ENCODE results near the gene PRKAB2. TPM values are rescaled to one million over a fixed set of nuclear protein-coding genes. Genes with fewer than 3 reads are reported as not detected.

Gene PRKAB2, protein sequence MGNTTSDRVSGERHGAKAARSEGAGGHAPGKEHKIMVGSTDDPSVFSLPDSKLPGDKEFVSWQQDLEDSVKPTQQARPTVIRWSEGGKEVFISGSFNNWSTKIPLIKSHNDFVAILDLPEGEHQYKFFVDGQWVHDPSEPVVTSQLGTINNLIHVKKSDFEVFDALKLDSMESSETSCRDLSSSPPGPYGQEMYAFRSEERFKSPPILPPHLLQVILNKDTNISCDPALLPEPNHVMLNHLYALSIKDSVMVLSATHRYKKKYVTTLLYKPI
- 26.9 TPM for total RNA-seq
- 36.0 TPM for polyA plus RNA-seq

DNA sequence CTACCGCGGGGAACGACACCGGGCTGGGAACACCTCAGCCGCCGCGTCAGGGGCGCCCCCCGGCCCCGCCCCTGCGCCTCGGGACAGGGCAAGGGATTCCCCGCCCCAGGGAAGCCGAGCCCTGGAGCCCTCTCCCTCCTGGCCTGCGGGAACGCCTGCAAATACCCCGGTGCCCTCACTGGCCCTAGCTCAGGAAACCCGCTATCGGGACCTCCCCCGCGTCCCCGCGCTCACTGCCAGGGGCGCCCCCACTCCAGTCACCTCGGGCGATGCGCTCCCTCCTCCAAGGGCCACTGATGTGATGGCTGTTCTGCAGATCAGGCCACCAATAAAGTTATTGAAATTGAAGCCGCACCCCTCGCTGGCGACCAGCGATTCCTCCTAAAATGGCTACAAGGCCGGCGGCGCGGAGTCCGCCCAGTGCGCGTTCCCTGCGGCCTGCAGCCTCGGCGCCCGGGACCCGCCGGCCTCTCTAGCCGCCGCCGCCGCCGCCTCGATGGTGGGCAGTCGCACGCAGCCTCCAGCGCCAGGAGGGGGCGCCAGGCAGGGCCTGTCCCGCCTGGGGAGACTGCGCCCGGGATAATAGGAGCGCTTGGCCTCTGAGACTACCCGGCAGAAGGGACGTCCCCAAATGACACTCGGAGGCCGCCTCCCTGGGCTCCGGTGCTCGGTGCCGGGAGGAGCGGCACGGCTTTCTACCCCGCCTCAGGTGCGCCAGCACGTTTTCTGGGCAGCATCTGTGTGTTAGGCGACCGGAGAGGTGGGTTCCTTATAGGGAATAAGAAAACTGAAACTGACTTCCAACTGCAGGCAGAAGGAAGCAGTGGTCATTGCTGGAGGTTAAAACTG lies at the start of gene PRKAB2:
PRKAB2 (minus strand) TSS at position 303 of the 849 bp plus-strand sequence. CDS start 326 bp downstream, outside the sequence.
- H3K36me3 ChIP-seq (ENCODE audit: insufficient read depth): no peaks in the 10 kb centered on the region
- peak; percentile 84 for DNase-seq (ENCODE audit: extremely low spot score)
- peak within 1 kb of the TSS; percentile 84 for H3K27ac ChIP-seq (ENCODE audit: low read depth)
- under 1% methylated on average over 72 of the region's 72 CpGs for WGBS
- peaks cover 3% of the 10 kb centered on the region for H3K4me1 ChIP-seq (ENCODE audit: insufficient read depth)
- H3K4me3 ChIP-seq (ENCODE audit: low read depth, low read length): peak within 1 kb of the TSS; percentile 80

DNA sequence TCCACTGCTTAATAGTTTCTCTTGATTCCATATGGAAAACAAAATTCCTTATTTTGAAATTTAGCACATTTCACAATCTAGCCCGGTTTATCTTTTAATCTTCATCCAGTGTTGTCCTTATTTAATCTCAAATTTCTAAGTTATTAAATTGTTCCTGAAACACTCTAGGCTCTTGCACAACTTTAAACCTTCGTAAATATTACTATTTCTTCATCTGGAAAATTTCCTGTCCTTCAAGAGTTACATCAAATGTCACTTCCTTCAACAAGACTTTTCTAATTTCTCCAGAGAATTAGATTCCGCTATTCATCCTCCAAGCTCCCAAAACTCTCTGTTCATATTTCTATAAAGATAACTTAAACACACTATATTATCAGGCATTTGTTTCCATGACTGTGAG lies 46.3 kb upstream of the PRKAB2 start:
- WGBS: 59% methylated on average over 3 of the region's 3 CpGs

GRCh38 chr1:147217141-147217540 lies 44.9 kb upstream of the PRKAB2 start:
- no peak for DNase-seq (ENCODE audit: extremely low spot score)
- no peak overlapping the region for H3K27ac ChIP-seq (ENCODE audit: low read depth)
- no peaks in the 10 kb centered on the region for H3K4me1 ChIP-seq (ENCODE audit: insufficient read depth)
- H3K4me3 ChIP-seq (ENCODE audit: low read depth, low read length): no peak overlapping the region
- 96% methylated on average over 7 of the region's 7 CpGs for WGBS
- H3K36me3 ChIP-seq (ENCODE audit: insufficient read depth): no peaks in the 10 kb centered on the region

More for the DNA sequence above, 46.3 kb upstream of the PRKAB2 start:
- Histone ChIP-seq H3K36me3 (ENCODE audit: insufficient read depth) (no peaks in the 10 kb centered on the region), H3K4me1 (ENCODE audit: insufficient read depth) (peaks cover 4% of the 10 kb centered on the region), H3K27ac (ENCODE audit: low read depth) (no peak overlapping the region), H3K4me3 (ENCODE audit: low read depth, low read length) (no peak overlapping the region)
- no peak for DNase-seq (ENCODE audit: extremely low spot score)

- 61% methylated on average over 3 of the region's 3 CpGs for WGBS
- Histone ChIP-seq H3K4me3 (ENCODE audit: low read depth, low read length) (no peak overlapping the region), H3K36me3 (ENCODE audit: insufficient read depth) (no peaks in the 10 kb centered on the region), H3K27ac (ENCODE audit: low read depth) (no peak overlapping the region), H3K4me1 (ENCODE audit: insufficient read depth) (no peaks in the 10 kb centered on the region)
- DNase-seq (ENCODE audit: extremely low spot score): no peak
Observed at GRCh38 chr1:147216124-147216523, 43.9 kb upstream of the PRKAB2 start.

DNA sequence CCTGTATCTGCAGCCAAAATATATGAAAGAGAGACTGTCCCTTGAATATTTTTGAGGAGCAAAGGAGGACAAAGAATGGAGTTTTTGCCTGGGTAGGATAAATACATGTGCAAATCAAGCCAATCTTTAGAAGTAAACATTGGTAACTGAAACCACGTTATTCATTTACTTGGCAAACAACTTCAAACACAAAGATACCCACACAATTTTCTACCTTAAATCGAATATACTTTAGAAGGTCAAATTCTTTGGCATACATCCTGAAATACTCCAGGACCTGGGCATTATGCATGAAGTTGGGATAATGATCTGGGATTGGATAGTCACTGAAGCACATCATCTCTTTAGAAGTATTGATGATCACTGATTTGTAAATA lies 43.3 kb upstream of the PRKAB2 start:
- 51% methylated on average over 2 of the region's 2 CpGs for WGBS
- no peak for DNase-seq (ENCODE audit: extremely low spot score)
- H3K27ac ChIP-seq (ENCODE audit: low read depth): no peak overlapping the region
- no peak overlapping the region for H3K4me3 ChIP-seq (ENCODE audit: low read depth, low read length)
- H3K36me3 ChIP-seq (ENCODE audit: insufficient read depth): no peaks in the 10 kb centered on the region
- H3K4me1 ChIP-seq (ENCODE audit: insufficient read depth): no peaks in the 10 kb centered on the region

DNA sequence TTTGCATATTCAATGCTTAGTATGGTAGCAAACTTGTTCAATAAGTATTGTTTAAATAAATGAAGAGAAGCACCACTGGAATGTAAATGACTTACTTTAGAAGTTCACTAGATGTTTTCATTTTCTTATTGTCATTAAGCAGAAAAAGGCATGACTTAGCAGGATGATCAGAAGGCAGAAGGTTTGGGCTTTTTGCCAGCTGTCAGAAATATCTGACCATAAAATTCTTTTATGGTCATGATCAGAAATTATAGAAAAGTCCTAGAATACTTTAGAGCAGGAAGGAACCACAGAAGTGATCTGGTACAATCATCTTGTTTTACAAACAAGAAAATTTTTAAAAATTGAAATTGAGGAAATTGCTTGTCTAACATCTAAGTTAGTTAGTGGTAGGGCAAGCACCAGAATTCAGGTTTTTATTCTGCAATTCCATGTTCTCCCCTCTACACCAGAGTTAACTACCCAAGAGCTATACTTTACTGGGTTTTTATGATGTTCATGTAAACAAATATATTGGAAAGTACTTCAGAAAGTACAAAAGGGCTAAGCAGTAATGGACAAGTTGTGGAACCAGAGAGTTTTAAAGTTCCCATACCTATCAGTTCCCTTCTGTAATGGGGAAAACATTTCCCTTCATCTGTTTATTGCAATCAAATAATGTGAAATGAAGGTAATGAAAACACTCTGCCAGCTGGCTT lies 42.7 kb upstream of the PRKAB2 start:
- H3K27ac ChIP-seq (ENCODE audit: low read depth): no peak overlapping the region
- no peak for DNase-seq (ENCODE audit: extremely low spot score)
- H3K36me3 ChIP-seq (ENCODE audit: insufficient read depth): no peaks in the 10 kb centered on the region
- no peaks in the 10 kb centered on the region for H3K4me1 ChIP-seq (ENCODE audit: insufficient read depth)
- H3K4me3 ChIP-seq (ENCODE audit: low read depth, low read length): no peak overlapping the region

DNA sequence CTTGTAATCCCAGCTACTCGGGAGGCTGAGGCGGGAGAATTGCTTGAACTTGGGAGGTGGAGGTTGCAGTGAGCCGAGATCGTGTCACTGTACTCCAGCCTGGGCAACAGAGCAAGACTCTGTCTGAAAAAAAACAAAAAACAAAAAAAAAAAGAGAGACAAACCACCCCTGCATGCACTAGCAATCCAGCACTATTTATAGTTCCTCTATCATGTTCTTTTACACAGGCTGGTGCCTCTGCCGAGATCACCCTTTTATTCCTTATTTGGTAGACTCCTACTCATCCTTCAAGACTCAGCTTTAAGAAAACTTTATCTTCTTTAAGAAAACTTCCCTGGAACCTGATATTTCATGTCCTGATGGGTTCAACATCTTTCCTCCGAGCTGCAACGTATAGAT lies 42.1 kb upstream of the PRKAB2 start:
- 61% methylated on average over 7 of the region's 7 CpGs for WGBS
- no peaks in the 10 kb centered on the region for H3K4me1 ChIP-seq (ENCODE audit: insufficient read depth)
- DNase-seq (ENCODE audit: extremely low spot score): no peak
- H3K27ac ChIP-seq (ENCODE audit: low read depth): no peak overlapping the region
- H3K36me3 ChIP-seq (ENCODE audit: insufficient read depth): no peaks in the 10 kb centered on the region
- no peak overlapping the region for H3K4me3 ChIP-seq (ENCODE audit: low read depth, low read length)

- H3K4me1 ChIP-seq (ENCODE audit: insufficient read depth): no peaks in the 10 kb centered on the region
- no peaks in the 10 kb centered on the region for H3K36me3 ChIP-seq (ENCODE audit: insufficient read depth)
- no peak overlapping the region for H3K27ac ChIP-seq (ENCODE audit: low read depth)
- DNase-seq (ENCODE audit: extremely low spot score): no peak
- H3K4me3 ChIP-seq (ENCODE audit: low read depth, low read length): no peak overlapping the region
Observed at GRCh38 chr1:147213271-147213670, 41.0 kb upstream of the PRKAB2 start.

DNA sequence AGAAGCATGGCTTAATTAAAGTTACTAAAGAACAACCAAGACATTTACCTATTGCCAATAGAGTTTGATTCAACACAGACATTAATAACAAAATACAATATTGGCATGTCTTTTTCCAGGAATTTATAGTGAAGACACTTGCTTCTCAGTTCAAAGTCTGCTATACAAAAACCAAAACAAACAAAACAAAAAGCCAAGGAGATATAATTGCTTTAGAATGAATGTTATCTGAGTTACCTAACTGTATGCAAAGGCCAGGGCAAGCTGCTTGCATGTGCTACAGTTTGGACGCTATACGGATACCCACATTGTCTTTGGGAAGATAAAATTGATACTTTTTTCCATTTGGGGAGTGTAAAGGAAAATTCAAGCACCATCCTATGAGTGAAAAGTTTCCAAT lies 39.3 kb upstream of the PRKAB2 start:
- no peak overlapping the region for H3K4me3 ChIP-seq (ENCODE audit: low read depth, low read length)
- no peak for DNase-seq (ENCODE audit: extremely low spot score)
- WGBS: 92% methylated on average over 2 of the region's 2 CpGs
- H3K27ac ChIP-seq (ENCODE audit: low read depth): no peak overlapping the region
- no peaks in the 10 kb centered on the region for H3K36me3 ChIP-seq (ENCODE audit: insufficient read depth)
- no peaks in the 10 kb centered on the region for H3K4me1 ChIP-seq (ENCODE audit: insufficient read depth)

DNA sequence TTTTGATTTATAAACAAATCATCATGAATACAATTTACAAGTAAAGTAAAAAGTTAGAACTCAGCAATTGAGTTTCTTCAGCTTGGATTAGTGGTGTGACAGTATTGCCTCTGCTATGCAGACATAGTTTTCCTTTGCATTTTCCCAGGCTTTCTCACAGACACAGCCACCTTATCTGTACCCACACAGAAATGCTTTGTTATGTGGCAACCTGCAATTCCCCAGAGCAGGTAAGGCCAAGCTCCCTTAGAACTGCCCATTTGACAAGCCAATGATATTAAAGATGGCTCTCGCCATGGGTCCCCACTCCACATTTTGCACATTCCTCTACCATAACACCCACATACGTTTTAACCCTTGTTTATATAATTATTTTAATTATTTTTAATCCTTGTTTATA lies 38.7 kb upstream of the PRKAB2 start:
- no peak overlapping the region for H3K4me3 ChIP-seq (ENCODE audit: low read depth, low read length)
- H3K27ac ChIP-seq (ENCODE audit: low read depth): no peak overlapping the region
- no peaks in the 10 kb centered on the region for H3K36me3 ChIP-seq (ENCODE audit: insufficient read depth)
- H3K4me1 ChIP-seq (ENCODE audit: insufficient read depth): no peaks in the 10 kb centered on the region
- 78% methylated on average over 2 of the region's 2 CpGs for WGBS
- DNase-seq (ENCODE audit: extremely low spot score): no peak

DNA sequence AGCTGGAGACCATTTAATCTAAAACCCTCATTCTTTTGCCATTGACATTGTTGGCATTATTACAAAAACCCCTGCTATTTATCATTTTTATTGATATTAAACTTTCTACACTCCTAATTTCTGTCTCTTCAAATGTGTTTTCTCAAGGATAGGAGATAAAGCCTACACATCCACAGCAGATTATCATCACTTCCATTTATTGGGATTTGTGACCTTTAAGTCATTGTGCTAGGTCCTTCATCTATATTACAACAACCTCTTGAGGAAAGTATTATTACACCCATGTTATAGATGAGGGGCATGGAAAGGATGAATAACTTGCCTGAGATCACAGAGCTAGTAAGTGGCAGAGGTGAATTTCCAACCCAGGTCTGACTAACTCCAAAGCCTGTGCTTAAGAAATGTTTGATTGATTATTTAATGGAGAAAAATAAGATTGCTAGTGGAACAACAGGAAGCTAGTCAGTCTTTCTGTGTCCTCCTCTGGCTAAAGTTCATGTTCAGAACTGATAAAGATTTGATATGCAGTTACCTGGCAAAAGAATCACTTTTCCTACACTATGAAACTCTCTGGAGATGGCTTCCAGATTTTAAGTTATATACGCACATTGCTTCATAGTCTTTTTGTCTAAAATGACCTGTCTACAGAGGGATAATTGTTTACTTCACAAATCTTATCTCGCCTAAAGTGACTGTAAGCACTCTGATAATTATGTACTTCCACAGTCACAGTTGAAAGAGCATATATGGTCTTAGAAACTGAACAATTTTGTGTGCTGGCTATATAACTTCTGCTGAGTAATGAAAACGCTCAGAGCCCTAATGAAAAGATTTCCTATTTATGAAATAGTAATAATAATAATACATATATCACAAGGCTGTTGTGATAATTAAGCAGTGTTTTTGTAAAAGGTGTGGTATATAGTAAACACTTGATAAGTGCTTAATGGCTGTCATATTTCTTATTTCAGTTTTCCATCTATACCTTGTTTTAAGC lies 37.9 kb upstream of the PRKAB2 start:
- no peak overlapping the region for H3K27ac ChIP-seq (ENCODE audit: low read depth)
- H3K4me3 ChIP-seq (ENCODE audit: low read depth, low read length): no peak overlapping the region
- H3K4me1 ChIP-seq (ENCODE audit: insufficient read depth): no peaks in the 10 kb centered on the region
- 83% methylated on average over 3 of the region's 3 CpGs for WGBS
- H3K36me3 ChIP-seq (ENCODE audit: insufficient read depth): no peaks in the 10 kb centered on the region
- no peak for DNase-seq (ENCODE audit: extremely low spot score)

GRCh38 chr1:147208619-147209018 lies 36.3 kb upstream of the PRKAB2 start:
- H3K4me3 ChIP-seq (ENCODE audit: low read depth, low read length): no peak overlapping the region
- no peak for DNase-seq (ENCODE audit: extremely low spot score)
- H3K27ac ChIP-seq (ENCODE audit: low read depth): no peak overlapping the region
- WGBS: 94% methylated on average over 7 of the region's 7 CpGs
- no peaks in the 10 kb centered on the region for H3K36me3 ChIP-seq (ENCODE audit: insufficient read depth)
- no peaks in the 10 kb centered on the region for H3K4me1 ChIP-seq (ENCODE audit: insufficient read depth)

DNA sequence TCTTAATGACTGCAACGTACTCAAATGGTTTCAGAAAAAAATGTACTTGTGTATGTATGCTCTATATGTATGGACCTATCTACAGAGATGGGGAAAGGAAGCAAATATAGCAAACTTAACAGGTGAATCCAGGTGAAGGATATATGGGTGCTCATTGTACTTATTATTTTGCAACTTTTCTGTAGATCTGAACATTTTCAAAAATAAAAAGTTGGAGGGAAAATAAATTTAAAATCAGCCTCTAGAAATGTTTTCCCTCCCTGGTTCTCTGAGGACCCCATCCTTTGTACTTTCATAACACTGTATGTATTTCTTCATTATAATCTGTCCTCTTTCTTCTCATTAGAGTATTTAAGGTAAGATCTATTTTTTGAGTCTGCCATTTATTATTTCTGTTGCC lies 34.9 kb upstream of the PRKAB2 start:
- no peaks in the 10 kb centered on the region for H3K4me1 ChIP-seq (ENCODE audit: insufficient read depth)
- H3K4me3 ChIP-seq (ENCODE audit: low read depth, low read length): no peak overlapping the region
- 79% methylated on average over 1 of the region's 1 CpG for WGBS
- no peak overlapping the region for H3K27ac ChIP-seq (ENCODE audit: low read depth)
- no peaks in the 10 kb centered on the region for H3K36me3 ChIP-seq (ENCODE audit: insufficient read depth)
- no peak for DNase-seq (ENCODE audit: extremely low spot score)

All from urinary bladder (tissue), 4 donors.